Loucy (cell line): ENCODE results near the gene SIDT2.

Experiments
- EZH2phosphoT487 ChIP-seq: fragments of 200-600 bp; IDR thresholded peaks from 2 replicates; pipeline ENCODE4 v1.6.1; 2018; ENCODE audit warnings: antibody characterized with exemption, mild to moderate bottlenecking, moderate library complexity, borderline replicate concordance
- TF ChIP-seq, protein P1 (sequence below): fragments of 200-600 bp; sonication (generic); conservative IDR thresholded peaks from 2 replicates; pipeline ENCODE4 v1.5.1; 2014; ENCODE audit warnings: mild to moderate bottlenecking, antibody characterized with exemption, low read length

DNA sequence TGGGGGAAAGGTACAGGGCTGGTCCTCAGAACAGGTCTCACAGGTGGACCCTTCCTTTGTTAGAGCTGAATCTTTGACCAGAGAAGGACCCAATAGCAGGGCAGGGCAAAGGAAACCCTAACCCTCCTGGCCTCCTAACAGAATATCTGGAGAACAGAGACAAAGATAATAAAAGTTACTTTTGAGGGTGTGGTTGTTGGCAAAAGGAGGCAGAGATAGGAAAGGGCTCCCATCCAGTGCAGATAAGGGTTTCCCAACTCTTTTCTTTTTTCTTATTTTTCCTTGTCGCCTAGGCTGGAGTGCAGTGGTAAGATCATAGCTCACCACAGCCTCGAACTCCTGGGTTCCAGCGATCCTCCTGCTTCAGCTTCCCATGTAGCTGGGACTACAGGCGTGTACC lies 41.5 kb downstream of the SIDT2 start:
- TF ChIP-seq, protein P1, sequence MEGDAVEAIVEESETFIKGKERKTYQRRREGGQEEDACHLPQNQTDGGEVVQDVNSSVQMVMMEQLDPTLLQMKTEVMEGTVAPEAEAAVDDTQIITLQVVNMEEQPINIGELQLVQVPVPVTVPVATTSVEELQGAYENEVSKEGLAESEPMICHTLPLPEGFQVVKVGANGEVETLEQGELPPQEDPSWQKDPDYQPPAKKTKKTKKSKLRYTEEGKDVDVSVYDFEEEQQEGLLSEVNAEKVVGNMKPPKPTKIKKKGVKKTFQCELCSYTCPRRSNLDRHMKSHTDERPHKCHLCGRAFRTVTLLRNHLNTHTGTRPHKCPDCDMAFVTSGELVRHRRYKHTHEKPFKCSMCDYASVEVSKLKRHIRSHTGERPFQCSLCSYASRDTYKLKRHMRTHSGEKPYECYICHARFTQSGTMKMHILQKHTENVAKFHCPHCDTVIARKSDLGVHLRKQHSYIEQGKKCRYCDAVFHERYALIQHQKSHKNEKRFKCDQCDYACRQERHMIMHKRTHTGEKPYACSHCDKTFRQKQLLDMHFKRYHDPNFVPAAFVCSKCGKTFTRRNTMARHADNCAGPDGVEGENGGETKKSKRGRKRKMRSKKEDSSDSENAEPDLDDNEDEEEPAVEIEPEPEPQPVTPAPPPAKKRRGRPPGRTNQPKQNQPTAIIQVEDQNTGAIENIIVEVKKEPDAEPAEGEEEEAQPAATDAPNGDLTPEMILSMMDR, result no peak
- TF ChIP-seq EZH2phosphoT487, result no peak
